DOHH2 (cell line): ENCODE data around the gene GALK2.

Source experiments
- H3F3A ChIP-seq: fragments of 200-600 bp; sonication (generic), shearing (Covaris generic); 2 replicates; pipeline ENCODE4 v1.6.0; 2016; ENCODE audit warnings: antibody characterized with exemption, mild to moderate bottlenecking; ENCODE audit not compliant: control insufficient read depth, insufficient read depth
- H3K27ac ChIP-seq: fragments of 200-600 bp; sonication (generic); 2 replicates; pipeline ENCODE4 v1.5.1; 2014; ENCODE audit warnings: low read depth, mild to moderate bottlenecking, low read length, moderate library complexity
- H3K27me3 ChIP-seq: fragments of 200-600 bp; sonication (generic); 2 replicates; pipeline ENCODE4 v1.6.1; 2014; ENCODE audit warnings: mild to moderate bottlenecking, low read length, mixed read lengths; ENCODE audit not compliant: control insufficient read depth
- H3K36me3 ChIP-seq: fragments of 200-600 bp; sonication (generic); 2 replicates; pipeline ENCODE4 v1.6.1; 2014; ENCODE audit warnings: mild to moderate bottlenecking, low read length, moderate library complexity, mixed read lengths; ENCODE audit not compliant: control insufficient read depth
- H3K4me1 ChIP-seq: fragments of 200-600 bp; sonication (generic); 2 replicates; pipeline ENCODE4 v1.6.1; 2014; ENCODE audit warnings: mild to moderate bottlenecking, low read length, mixed read lengths; ENCODE audit not compliant: control insufficient read depth
- H3K4me2 ChIP-seq: fragments of 200-600 bp; sonication (generic); 2 replicates; pipeline ENCODE4 v1.6.0; 2014; ENCODE audit warnings: mild to moderate bottlenecking, low read length, moderate library complexity
- H3K4me3 ChIP-seq: fragments of 200-600 bp; sonication (generic); 2 replicates; pipeline ENCODE4 v1.5.1; 2014; ENCODE audit warnings: mild to moderate bottlenecking, low read length, mixed read lengths
- H3K79me2 ChIP-seq: fragments of 200-600 bp; sonication (generic); 2 replicates; pipeline ENCODE4 v1.6.1; 2014; ENCODE audit warnings: mild to moderate bottlenecking, low read length, mixed read lengths; ENCODE audit not compliant: control insufficient read depth
- H3K9me2 ChIP-seq: fragments of 200-600 bp; sonication (generic); replicated peaks from 2 replicates; pipeline ENCODE4 v1.6.1; 2014; ENCODE audit warnings: mild to moderate bottlenecking, low read length, mixed read lengths; ENCODE audit not compliant: control insufficient read depth
- H3K9me3 ChIP-seq: fragments of 200-600 bp; sonication (generic); 2 replicates; pipeline ENCODE4 v1.6.1; 2014; ENCODE audit warnings: antibody characterized with exemption, low read length, mixed read lengths; ENCODE audit not compliant: control insufficient read depth, insufficient read depth
- H4K20me1 ChIP-seq: fragments of 200-600 bp; sonication (generic); 2 replicates; pipeline ENCODE4 v1.6.0; 2014; ENCODE audit warnings: low read depth, mild to moderate bottlenecking, antibody characterized with exemption, low read length, moderate library complexity; ENCODE audit not compliant: control insufficient read depth, insufficient read depth
- CTCF ChIP-seq: fragments of 200-600 bp; sonication (generic); IDR thresholded peaks from one replicate; pipeline ENCODE4 v1.5.1; 2014; ENCODE audit warnings: antibody characterized with exemption, mild to moderate bottlenecking, low read depth, low read length; ENCODE audit not compliant: poor library complexity, severe bottlenecking
- EZH2phosphoT487 ChIP-seq: fragments of 200-600 bp; sonication (generic); IDR thresholded peaks from 2 replicates; pipeline ENCODE4 v1.6.1; 2017; ENCODE audit warnings: borderline replicate concordance, mild to moderate bottlenecking, antibody characterized with exemption, low read length, moderate library complexity, mixed read lengths

The GALK2 gene

DNA sequence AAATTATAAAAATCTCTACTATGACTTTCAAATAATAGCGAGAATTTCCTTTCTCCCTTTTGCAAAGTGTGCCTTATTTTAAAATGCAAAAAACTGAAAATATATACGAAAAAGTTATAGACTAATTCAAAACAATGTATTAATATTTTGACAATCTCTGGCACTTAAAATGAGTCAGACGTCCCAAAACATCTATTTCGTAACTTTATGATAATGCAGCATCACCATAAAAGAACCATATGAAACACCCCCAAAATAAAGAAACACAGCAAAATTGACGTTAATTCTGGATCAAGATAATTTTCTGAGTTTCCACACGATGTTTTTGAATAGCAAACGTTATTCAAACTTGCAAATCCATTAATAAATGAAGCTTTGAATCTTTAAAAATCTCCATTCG, 15.7 kb upstream of the GALK2 start:
- Histone ChIP-seq H3K79me2 (peaks cover 84% of the 10 kb centered on the region), H3K4me3 (peak overlapping the region; percentile 98), H3K27ac (no peak overlapping the region), H3K36me3 (peaks cover 31% of the 10 kb centered on the region), H3K4me1 (peaks cover 30% of the 10 kb centered on the region), H3K9me2 (no peaks in the 10 kb centered on the region), H3F3A (no peaks in the 10 kb centered on the region), H3K9me3 (no peaks in the 10 kb centered on the region), H3K27me3 (no peaks in the 10 kb centered on the region), H4K20me1 (peaks cover 6% of the 10 kb centered on the region), H3K4me2 (peak overlapping the region; percentile 69)
- TF ChIP-seq CTCF (no peak), EZH2phosphoT487 (no peak)

- Histone ChIP-seq H3K4me3 (peak overlapping the region; percentile 98), H3K4me2 (peak overlapping the region; percentile 69), H3K79me2 (peaks cover 80% of the 10 kb centered on the region), H3K4me1 (peaks cover 26% of the 10 kb centered on the region), H3K9me3 (no peaks in the 10 kb centered on the region), H3K27me3 (no peaks in the 10 kb centered on the region), H3K27ac (peak overlapping the region; percentile 33), H3K36me3 (peaks cover 28% of the 10 kb centered on the region), H4K20me1 (peaks cover 3% of the 10 kb centered on the region; the same call in 1 of the 2 replicates), H3F3A (no peaks in the 10 kb centered on the region), H3K9me2 (no peaks in the 10 kb centered on the region)
- TF ChIP-seq EZH2phosphoT487 = no peak
- TF ChIP-seq CTCF = no peak
Measured at GRCh38 chr15:49154799-49155109, 15.3 kb upstream of the GALK2 start.

DNA sequence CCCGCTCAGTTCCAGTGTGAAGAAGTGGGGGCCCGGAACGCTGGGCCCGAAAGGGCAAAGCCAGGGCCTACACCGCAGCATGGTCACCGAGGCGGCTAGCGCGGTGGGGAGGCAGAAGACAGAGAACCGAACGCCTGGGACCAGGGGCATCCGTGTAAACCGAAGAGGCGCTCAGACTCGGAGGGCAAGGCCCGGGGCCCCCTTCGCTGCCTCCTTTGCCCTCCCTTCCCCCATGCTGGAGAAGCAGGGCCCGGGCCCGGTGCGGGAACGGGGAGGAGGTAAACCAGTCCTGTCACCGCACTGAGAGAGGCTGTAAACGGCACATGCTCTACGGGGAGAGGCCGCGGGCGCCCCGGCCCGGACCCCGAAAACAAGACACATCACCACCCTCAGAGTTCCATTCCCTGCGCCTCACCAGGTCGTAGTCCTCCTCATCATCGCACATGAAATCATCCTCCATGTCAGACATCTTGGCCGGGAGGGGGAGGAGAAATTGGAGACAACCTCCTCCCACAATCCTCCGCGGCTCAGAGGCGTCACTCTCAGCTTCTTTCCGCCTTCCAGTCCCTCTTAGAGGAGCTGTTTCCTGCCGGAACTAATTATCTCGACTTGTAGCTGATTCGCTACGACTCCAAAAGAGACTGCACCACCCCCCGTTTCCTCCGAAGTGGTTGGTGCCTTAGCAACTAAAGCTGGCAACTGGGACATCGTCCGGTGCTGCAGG, 14.8 kb upstream of the GALK2 start, which contains the start of gene COPS2:
Gene COPS2 (minus strand): TSS at position 490 of the 724 bp plus-strand sequence. CDS start 21 bp downstream, at position 469.
- Histone ChIP-seq H3K4me1 (peaks cover 25% of the 10 kb centered on the region), H3K4me3 (peak within 1 kb of the TSS; percentile 98), H3K4me2 (peak within 1 kb of the TSS; percentile 81), H3K79me2 (peaks cover 76% of the 10 kb centered on the region), H3K36me3 (peaks cover 26% of the 10 kb centered on the region), H4K20me1 (0 out of 2 replicates have a peak, but pooled peaks cover 3% of the 10 kb centered on the region), H3K27me3 (no peaks in the 10 kb centered on the region), H3F3A (no peaks in the 10 kb centered on the region), H3K27ac (peak within 1 kb of the TSS; percentile 33), H3K9me2 (no peaks in the 10 kb centered on the region), H3K9me3 (no peaks in the 10 kb centered on the region)
- no peak for TF ChIP-seq EZH2phosphoT487
